GM12891 (cell line): ENCODE data around the gene LEAP2.

Experiments used
- DNase-seq: peaks from one replicate; pipeline ENCODE4 v3.0.0; 2011; ENCODE audit warnings: low spot score; ENCODE audit not compliant: insufficient read length
- FAIRE-seq: peaks from 2 replicates; lab custom pipeline; 2011; peaks lifted over from hg19 to GRCh38; lab: Jason Lieb, UNC
- PAX5 ChIP-seq: IDR thresholded peaks from 2 replicates; pipeline ENCODE4 v1.6.1; 2011; ENCODE audit warnings: low read length, moderate library complexity, mild to moderate bottlenecking; ENCODE audit not compliant: insufficient read depth, severe bottlenecking
- POLR2A ChIP-seq: IDR thresholded peaks from 2 replicates; pipeline ENCODE4 v1.6.1; 2011; ENCODE audit warnings: low read depth, low read length, control low read depth
- POLR2AphosphoS5 ChIP-seq: IDR thresholded peaks from 2 replicates; pipeline ENCODE4 v1.6.1; 2011; ENCODE audit warnings: low read depth, low read length, control low read depth
- POU2F2 ChIP-seq: IDR thresholded peaks from 2 replicates; pipeline ENCODE4 v1.6.1; 2011; ENCODE audit warnings: low read depth, mild to moderate bottlenecking, control low read depth, low read length, moderate library complexity
- SPI1 ChIP-seq: IDR thresholded peaks from 2 replicates; pipeline ENCODE4 v1.6.1; 2011; ENCODE audit warnings: low read depth, low read length, control low read depth
- TAF1 ChIP-seq: IDR thresholded peaks from 2 replicates; pipeline ENCODE4 v1.6.1; 2011; ENCODE audit warnings: low read depth, low read length, control low read depth

LEAP2 gene

DNA sequence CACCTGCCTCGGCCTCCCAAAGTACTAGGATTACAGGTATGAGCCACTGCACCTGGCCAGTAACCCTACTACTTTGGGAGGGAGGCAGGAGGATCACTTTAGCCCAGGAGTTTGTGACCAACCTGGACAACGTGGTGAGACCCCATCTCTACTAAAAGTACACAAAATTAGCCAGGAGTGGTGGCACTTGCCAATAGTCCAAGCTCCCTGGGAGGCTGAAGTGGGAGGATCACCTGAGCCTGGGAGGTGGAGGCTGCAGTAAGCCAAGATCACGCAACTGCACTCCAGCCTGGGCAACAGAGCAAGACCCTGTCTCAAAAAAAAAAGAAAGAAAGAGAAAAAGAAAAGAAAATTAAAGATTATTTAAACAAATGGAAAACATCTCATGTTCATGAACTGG, 17.5 kb upstream of the LEAP2 start:
- no peak for FAIRE-seq
- TF ChIP-seq SPI1, result no peak
- no peak for TF ChIP-seq POLR2AphosphoS5
- no peak for TF ChIP-seq TAF1
- no peak for TF ChIP-seq POLR2A
- TF ChIP-seq POU2F2, result no peak
- TF ChIP-seq PAX5, result no peak
- DNase-seq, result no peak

DNA sequence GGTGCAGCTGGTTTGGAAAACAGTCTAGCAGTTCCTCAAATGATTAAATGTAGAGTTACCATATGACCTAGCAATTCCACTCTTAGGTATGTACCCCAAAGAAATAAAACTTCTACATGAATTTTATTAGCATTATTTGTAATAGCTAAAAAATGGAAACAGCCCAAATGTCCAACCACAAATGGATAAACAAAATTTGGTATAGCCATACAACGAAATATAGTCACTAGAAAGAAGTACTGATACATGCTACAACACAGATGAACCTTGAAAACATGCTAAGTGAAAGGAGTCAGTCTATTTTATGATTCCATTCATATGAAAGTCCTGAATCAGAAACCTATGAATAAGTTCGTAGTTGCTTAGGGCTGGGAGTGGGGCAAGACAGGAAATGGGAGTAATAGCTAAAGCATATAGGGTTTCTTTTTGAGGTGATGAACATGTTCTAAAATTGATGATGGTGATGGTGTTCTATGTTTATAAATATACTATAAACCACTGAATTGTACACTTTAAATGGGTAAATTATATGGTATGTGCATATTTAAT, 13.5 kb upstream of the LEAP2 start:
- DNase-seq (no peak), FAIRE-seq (peak; percentile 31)
- TF ChIP-seq POU2F2, result no peak
- TF ChIP-seq TAF1, result no peak
- no peak for TF ChIP-seq SPI1
- TF ChIP-seq PAX5, result no peak
- no peak for TF ChIP-seq POLR2A
- no peak for TF ChIP-seq POLR2AphosphoS5

DNA sequence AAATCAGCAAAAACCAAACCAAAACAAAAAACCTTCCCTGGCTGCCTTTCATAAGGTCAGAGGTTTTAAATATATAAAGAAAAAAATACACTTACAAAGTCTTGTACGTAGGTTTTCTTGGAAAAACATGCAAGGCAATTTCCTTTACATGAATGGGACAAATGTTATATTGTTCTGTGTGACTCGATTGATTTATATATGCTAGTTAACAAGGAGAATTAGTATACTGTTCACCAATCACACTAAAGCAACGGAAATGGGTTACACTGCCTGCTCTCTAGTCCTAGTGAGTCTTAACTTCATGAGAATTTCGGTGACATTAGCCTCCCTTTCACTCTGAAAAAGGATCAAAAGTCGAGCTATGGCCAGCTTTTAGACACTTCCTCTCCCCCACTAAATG, 12.7 kb upstream of the LEAP2 start:
- no peak for FAIRE-seq
- DNase-seq, result no peak
- TF ChIP-seq SPI1 (no peak), POLR2AphosphoS5 (no peak), POU2F2 (no peak), PAX5 (no peak), POLR2A (no peak), TAF1 (no peak)

DNA sequence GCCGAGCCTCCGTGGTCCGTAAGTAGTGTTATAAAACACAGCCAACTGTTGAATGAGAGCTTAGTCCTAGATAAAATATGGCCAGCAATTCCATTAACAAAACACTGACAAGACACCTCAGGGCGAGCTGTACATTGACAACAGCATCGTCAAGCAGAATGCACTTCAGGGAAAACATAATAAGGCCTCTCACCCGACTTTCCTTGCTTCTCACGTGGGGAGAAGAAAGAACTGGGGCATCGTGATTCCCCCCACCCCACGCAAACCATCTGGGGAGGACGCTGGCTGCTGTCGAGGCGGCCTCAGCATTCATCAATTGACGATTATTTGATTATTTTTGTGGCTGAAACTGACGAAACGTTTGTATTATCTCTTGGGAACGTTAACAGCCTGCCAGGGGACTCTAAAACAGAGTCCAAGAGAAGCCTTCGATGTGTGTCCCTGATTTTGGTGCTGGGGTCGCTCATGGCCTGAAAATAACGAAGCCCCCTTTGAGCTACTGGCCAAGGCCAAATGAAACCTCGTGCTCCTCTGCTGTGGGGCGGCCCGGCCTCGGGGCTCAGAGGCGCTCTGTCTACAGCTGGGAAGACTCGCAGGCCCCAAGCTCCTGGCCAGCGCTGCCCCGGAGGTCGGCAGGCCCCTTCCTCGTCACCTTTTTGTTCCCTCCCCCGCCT, 7.7 kb upstream of the LEAP2 start:
- peak; percentile 55 for FAIRE-seq
- no peak for TF ChIP-seq SPI1
- no peak for TF ChIP-seq PAX5
- TF ChIP-seq POLR2A, result no peak
- TF ChIP-seq POLR2AphosphoS5, result no peak
- TF ChIP-seq TAF1, result no peak
- no peak for TF ChIP-seq POU2F2

DNA sequence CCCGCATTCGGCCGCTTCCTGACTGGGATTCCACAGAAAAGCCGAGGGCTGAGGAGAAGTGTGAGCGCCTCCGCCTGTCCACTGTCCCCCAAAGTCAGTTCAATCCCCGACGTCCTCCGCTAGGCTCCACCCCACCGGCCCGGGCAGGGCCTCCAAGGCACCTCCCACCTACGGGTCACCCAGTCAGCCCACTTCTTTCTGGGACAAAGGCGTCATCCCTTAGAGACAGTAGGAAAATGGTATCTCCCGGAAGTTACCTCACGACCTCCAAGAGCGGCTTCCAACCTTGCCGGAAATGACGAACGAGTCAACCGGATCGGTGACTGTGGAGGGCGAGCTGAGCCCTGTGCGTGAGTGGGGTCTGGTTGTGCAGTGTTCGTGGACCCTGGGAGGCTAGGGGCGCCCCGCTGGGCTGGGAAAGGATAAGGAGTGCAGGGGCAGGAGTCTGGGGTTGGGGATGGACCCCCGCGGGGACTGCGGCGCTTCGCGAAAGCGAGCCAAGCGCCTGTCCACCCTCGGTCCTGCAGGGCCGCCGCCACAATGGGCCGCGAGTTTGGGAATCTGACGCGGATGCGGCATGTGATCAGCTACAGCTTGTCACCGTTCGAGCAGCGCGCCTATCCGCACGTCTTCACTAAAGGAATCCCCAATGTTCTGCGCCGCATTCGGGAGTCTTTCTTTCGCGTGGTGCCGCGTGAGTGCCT, 7.0 kb upstream of the LEAP2 start, which contains the start of the genes GDF9 and UQCRQ:
TSS of gene GDF9 (minus strand) at position 128 of the 704 bp plus-strand sequence. CDS start 1,936 bp downstream, outside the sequence.
TSS of gene UQCRQ (plus strand) at position 301 of the 704 bp plus-strand sequence. CDS start at position 541, 240 bp downstream.
- FAIRE-seq, result peak; percentile 98

More for the DNA sequence above, 7.7 kb upstream of the LEAP2 start:
- no peak for DNase-seq

DNA sequence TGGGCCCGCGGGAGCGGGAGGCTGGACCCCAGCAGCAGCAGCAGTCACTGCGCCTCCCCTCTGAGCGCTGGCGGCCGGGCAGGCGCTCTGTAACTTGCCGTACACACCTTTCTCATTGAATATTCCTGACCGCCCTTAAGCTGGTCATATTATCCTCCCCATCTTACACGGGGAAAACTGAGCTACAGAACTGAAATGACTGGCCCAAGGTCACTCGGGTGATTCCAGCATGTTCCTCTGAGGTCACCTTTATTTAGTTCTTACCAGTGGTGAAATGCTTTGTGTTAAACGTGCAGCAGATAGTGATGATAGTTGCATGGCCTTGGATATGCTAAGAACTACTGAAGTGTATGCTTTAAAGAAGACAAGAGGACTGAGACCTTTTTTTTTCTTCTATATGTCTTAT, 6.4 kb upstream of the LEAP2 start:
- FAIRE-seq, result no peak
- no peak for DNase-seq

More for the DNA sequence above, 7.0 kb upstream of the LEAP2 start, which contains the start of the genes GDF9 and UQCRQ:
- TF ChIP-seq POU2F2 (peak; percentile 91), PAX5 (peak; percentile 3), POLR2AphosphoS5 (peak; percentile 96), TAF1 (peak; percentile 81), SPI1 (no peak), POLR2A (peak; percentile 98)
- DNase-seq, result peak; percentile 92

DNA sequence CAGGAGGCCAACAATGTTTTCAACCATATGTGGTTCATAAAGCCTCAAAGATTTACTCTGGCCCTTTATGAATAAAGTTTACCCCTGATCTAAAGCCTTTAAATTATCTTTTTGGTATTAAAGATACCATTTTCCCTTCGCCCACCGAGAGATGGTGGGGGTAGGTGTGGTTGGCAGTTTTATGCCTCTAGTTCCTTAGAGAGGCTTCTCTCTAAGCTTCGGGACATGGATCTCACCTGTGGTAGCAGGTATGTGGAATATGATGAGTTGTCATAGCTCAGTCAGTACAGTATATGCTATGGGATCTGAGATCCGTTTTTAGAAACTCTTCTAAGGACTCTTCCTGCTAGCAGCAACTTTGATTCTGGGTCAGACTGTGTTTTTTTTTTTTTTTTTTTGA, 4.7 kb upstream of the LEAP2 start:
- DNase-seq, result no peak

More for the DNA sequence above, 6.4 kb upstream of the LEAP2 start:
- TF ChIP-seq POLR2AphosphoS5 (no peak), SPI1 (no peak), TAF1 (no peak), POU2F2 (no peak), POLR2A (no peak), PAX5 (no peak)

DNA sequence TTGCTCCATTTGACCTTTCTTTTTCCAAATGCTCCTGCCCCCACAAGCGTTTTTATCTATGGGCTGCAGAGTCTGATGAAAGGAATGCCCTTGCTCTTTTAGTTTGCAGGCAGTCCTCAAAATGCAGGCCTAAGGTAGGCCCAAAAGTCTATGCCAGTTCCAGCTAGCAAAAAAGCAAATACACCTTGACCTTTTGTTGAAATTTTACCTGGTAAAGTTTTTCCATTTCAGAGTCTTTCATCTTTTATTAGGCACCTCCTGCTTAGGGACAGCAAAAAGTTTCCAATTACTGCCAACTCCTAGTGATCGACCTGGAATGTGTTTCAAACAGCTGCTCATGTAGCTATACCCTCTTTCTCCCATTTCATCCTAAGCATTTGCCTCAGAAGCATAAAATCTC, 2.7 kb upstream of the LEAP2 start:
- no peak for FAIRE-seq
- DNase-seq, result no peak
- no peak for TF ChIP-seq POLR2A
- TF ChIP-seq POU2F2, result no peak
- TF ChIP-seq PAX5, result no peak
- TF ChIP-seq SPI1, result no peak
- no peak; the same call in 1 of the 2 replicates for TF ChIP-seq POLR2AphosphoS5
- no peak for TF ChIP-seq TAF1

More for the DNA sequence above, 4.7 kb upstream of the LEAP2 start:
- no peak for FAIRE-seq
- TF ChIP-seq POLR2AphosphoS5, result no peak
